Lower leg skin (tissue), 3 donors: Measurements from ENCODE around the gene SLC3A2.
"Not testable (repeated sequence)": the region's sequence is repeated elsewhere in the genome, so short reads cannot be mapped to it uniquely, and the experiment has no call there.

Experiments
- CTCF ChIP-seq, 3 donors: fragments of 450-650 bp; IDR thresholded peaks; one replicate each; pipeline ENCODE4 v1.5.1; 2016; ENCODE audit warnings: antibody characterized with exemption in 3 of 3, mild to moderate bottlenecking in 3 of 3, moderate library complexity in 2 of 3
- POLR2A ChIP-seq, 2 donors: fragments of 450-650 bp; IDR thresholded peaks; one replicate each; pipeline ENCODE4 v1.6.1; 2016 to 2017; ENCODE audit warnings: antibody characterized with exemption in 2 of 2, mild to moderate bottlenecking in 1 of 2, moderate library complexity in 1 of 2

GRCh38 chr11:62937528-62937927 is 56.8 kb downstream of the SLC3A2 start:
- not testable (repeated sequence) for TF ChIP-seq CTCF, POLR2A (IDR thresholded peaks at IDR 0.05)
